Tibial artery (tissue), 4 donors: ENCODE measurements around the gene ZNF524.

ENCODE experiments used
- DNase-seq, 2 donors: peaks; one replicate each; pipeline ENCODE4 v3.0.0-alpha.2; 2019
- H3K27ac ChIP-seq, 2 donors: fragments of 200-600 bp; sonication (generic) in 1 of 2; 1 replicate in 1 of 2; 2 replicates in 1 of 2; pipeline ENCODE4 v1.5.1; 2018 to 2019; ENCODE audit warnings: mild to moderate bottlenecking in 1 of 2
- H3K27me3 ChIP-seq, 2 donors: fragments of 200-600 bp; sonication (generic) in 1 of 2; one replicate each; pipeline versions ENCODE4 v1.5.1 to v1.6.0; 2016 to 2019
- H3K36me3 ChIP-seq, 3 donors: fragments of 200-600 bp; sonication (generic) in 2 of 3; one replicate each; pipeline ENCODE4 v1.5.1; 2016 to 2019; ENCODE audit warnings: mild to moderate bottlenecking in 2 of 3
- H3K4me1 ChIP-seq, 4 donors: fragments of 200-600 bp; sonication (generic) in 2 of 4; 1 replicate in 3 of 4; 2 replicates in 1 of 4; pipeline ENCODE4 v1.5.1; 2016 to 2019
- H3K4me3 ChIP-seq, 2 donors: fragments of 200-600 bp; sonication (generic) in 1 of 2; 1 replicate in 1 of 2; 2 replicates in 1 of 2; pipeline ENCODE4 v1.5.1; 2018 to 2019; ENCODE audit warnings: mild to moderate bottlenecking in 2 of 2
- H3K9me3 ChIP-seq, 3 donors: fragments of 200-600 bp; sonication (generic) in 1 of 3; one replicate each; pipeline ENCODE4 v1.5.1; 2016 to 2019
- intact Hi-C: fragments of 100-400 bp; cut with DNase I; formaldehyde crosslinking; loops from one replicate; pipeline ENCODE4 v1.15.0; 2023; ENCODE audit warnings: low total_unique reads
- TF ChIP-seq, protein P1 (sequence below), 2 experiments: fragments of 200-600 bp in 1 of 2; fragments of 450-650 bp in 1 of 2; IDR thresholded peaks; one replicate each; pipeline ENCODE4 v1.5.1; 2017 to 2019; ENCODE audit warnings: antibody characterized with exemption in 2 of 2, mild to moderate bottlenecking in 1 of 2, moderate library complexity in 1 of 2

The ZNF524 gene

DNA sequence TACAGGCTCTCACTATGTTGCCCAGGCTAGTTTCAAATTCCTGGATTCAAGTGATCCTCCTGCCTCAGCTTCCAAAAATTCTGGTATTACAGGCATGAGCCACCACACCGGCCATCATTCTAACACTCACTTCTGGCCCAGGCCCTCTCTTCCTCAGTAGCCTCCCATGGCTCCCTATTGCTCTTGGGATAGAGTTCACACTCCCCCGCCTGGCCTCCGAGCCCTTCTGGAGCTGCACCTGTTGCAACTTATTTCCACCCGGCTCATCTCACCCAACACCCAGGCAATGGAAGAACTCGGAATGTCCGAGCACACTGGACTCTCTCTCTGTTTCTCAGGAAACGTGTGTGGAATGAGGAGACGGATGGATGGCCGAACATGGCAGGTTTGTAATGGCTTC is 45.8 kb upstream of the ZNF524 start:
- no peaks in the 10 kb centered on the region for H3K9me3 ChIP-seq
- peaks cover 0 to 47% of the 10 kb centered on the region in 2 donors for H3K27me3 ChIP-seq
- no peak overlapping the region for H3K4me3 ChIP-seq
- no peak for DNase-seq
- H3K36me3 ChIP-seq, result no peaks in the 10 kb centered on the region
- peaks cover 0 to 11% (median 8%) of the 10 kb centered on the region in 4 donors for H3K4me1 ChIP-seq
- TF ChIP-seq, protein P1, sequence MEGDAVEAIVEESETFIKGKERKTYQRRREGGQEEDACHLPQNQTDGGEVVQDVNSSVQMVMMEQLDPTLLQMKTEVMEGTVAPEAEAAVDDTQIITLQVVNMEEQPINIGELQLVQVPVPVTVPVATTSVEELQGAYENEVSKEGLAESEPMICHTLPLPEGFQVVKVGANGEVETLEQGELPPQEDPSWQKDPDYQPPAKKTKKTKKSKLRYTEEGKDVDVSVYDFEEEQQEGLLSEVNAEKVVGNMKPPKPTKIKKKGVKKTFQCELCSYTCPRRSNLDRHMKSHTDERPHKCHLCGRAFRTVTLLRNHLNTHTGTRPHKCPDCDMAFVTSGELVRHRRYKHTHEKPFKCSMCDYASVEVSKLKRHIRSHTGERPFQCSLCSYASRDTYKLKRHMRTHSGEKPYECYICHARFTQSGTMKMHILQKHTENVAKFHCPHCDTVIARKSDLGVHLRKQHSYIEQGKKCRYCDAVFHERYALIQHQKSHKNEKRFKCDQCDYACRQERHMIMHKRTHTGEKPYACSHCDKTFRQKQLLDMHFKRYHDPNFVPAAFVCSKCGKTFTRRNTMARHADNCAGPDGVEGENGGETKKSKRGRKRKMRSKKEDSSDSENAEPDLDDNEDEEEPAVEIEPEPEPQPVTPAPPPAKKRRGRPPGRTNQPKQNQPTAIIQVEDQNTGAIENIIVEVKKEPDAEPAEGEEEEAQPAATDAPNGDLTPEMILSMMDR (IDR thresholded peaks at IDR 0.05), result no peak
- intact Hi-C loops, result no loop called here
- H3K27ac ChIP-seq, result no peak overlapping the region

DNA sequence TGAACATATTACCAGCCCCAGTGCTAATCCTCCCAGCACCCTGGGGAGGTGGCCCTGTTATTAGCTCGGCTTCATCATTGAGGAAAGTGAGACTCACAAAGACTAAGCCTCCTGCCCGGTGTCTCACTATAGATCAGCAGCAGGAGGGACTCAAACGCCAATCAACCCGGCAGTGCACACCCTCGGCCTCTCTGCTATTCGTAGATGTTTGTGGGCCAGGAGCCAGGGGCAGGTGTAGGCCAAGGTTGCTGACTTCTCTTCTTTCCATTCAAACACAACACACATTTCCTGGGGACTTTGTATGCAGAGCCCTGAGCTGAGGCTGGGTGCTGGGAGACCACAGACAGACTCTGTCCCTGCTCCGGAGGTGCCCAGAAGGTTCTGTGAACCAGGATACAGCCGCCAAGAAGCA is 45.3 kb upstream of the ZNF524 start:
- peaks cover 0 to 49% of the 10 kb centered on the region in 2 donors for H3K27me3 ChIP-seq
- no peak overlapping the region for H3K27ac ChIP-seq
- DNase-seq, result no peak
- intact Hi-C loops, result no loop called here
- no peaks in the 10 kb centered on the region for H3K36me3 ChIP-seq
- H3K4me3 ChIP-seq, result no peak overlapping the region
- no peaks in the 10 kb centered on the region for H3K9me3 ChIP-seq
- TF ChIP-seq, protein P1 (IDR thresholded peaks at IDR 0.05), result no peak
- peaks cover 0 to 7% (median 4%) of the 10 kb centered on the region in 4 donors for H3K4me1 ChIP-seq

DNA sequence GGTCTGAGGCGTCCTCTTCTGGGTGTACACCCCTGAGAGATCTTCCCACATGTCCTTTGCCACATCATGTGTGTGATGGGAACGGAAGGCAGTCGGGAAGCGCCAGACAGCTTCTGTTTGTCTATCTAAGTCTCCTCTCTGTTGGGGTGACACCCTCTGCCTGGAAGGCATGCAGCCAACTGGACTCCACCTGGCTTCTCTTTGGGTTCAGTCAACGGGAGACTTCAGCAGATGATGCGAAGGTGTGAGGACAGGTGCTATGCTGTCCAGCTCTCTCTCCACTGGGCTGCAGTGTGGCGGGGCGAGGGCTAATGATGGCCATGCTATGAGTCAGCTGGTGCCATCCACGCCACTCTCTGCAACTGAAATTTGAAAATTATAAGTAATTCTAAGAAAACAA is 40.4 kb upstream of the ZNF524 start:
- no peak for DNase-seq
- TF ChIP-seq, protein P1 (IDR thresholded peaks at IDR 0.05), result no peak
- Histone ChIP-seq H3K9me3 (peaks cover 0 to 4% (median 0%) of the 10 kb centered on the region in 3 donors), H3K36me3 (no peaks in the 10 kb centered on the region), H3K4me3 (no peak overlapping the region), H3K27me3 (peaks cover 0 to 25% of the 10 kb centered on the region in 2 donors), H3K27ac (no peak overlapping the region), H3K4me1 (no peaks in the 10 kb centered on the region)
- intact Hi-C loops, result no loop called here

DNA sequence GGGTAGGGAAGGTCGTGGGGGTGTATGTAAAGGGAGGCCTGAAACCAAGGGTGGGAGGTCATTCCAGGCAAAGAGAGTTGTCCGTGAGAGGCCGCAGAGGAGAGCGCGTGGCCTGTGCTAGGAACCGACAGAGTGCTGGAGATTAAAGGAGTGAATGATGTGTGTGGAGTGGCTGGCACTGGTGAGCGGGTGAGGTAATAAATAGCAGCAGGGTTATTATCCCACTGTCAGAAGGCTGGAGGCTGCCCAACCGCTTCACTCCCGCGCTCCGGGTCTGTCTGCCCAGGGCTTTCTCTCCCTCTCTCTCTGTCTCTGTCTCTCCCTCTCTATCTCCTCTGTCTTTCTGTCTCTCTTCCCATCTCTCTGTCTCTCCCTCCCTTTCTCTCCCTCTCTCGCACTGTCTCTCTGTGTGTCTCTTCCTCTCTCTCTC is 36.8 kb upstream of the ZNF524 start:
- intact Hi-C loops, result no loop called here
- no peak overlapping the region for H3K27ac ChIP-seq
- DNase-seq, result no peak

DNA sequence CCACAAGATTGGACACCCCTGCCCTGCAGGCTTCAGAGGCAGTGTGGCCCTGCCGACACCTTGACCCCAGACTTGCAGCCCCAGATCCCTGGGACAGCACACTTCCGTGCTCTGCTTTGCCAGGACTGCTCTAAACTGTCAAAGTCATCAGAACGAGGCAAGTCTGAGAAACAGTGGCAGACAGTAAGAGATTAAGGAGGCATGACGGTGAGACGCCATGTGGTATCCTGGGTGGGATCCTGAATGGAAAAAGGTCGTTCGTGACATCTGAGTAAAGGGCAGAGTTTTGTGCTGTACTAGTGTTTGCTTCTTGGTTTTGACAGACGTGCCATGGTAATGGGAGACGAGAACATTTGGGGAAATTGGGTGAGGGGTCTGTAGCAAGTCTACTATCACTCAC is 33.3 kb upstream of the ZNF524 start:
- Histone ChIP-seq H3K4me3 (no peak overlapping the region), H3K4me1 (no peaks in the 10 kb centered on the region), H3K36me3 (no peaks in the 10 kb centered on the region), H3K27ac (no peak overlapping the region), H3K27me3 (peaks cover 0 to 20% of the 10 kb centered on the region in 2 donors), H3K9me3 (no peaks in the 10 kb centered on the region)
- TF ChIP-seq, protein P1 (IDR thresholded peaks at IDR 0.05), result no peak
- DNase-seq, result no peak
- intact Hi-C loops, result no loop called here

More for the DNA sequence above, 36.8 kb upstream of the ZNF524 start:
- Histone ChIP-seq H3K27me3 (peaks cover 0 to 29% of the 10 kb centered on the region in 2 donors), H3K4me3 (no peak overlapping the region), H3K36me3 (no peaks in the 10 kb centered on the region), H3K9me3 (peaks cover 0 to 4% (median 0%) of the 10 kb centered on the region in 3 donors), H3K4me1 (no peaks in the 10 kb centered on the region)
- TF ChIP-seq, protein P1 (IDR thresholded peaks at IDR 0.05), result no peak
